ENCODE measurements around the gene FAM13A.

DNA sequence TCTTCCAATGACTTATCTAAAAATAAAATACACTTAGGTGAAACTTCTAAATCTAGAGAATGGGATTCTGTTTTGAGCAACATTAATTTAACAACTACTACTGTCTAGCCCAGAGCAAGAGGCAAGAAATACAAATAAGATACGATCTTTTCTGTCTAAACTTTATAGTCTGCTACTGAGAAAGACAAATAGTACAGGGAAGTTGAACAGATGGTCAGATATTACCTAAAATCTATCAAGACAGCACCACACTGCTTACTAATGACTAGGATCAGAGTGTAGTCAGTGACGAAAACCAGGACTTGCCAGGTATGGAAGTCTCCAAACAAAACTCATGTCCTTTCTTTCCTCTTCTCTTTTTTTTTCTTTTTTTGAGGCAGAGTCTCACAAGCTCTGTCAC, 7.1 kb downstream of the FAM13A start:
- TF ChIP-seq POLR2A (IDR thresholded peaks at IDR 0.05; ENCODE audit: low read depth, low read length) = no peak
- no peak for TF ChIP-seq POLR2AphosphoS5 (IDR thresholded peaks at IDR 0.05; ENCODE audit: low read depth, low read length)
- no peak for TF ChIP-seq POU2F2 (IDR thresholded peaks at IDR 0.05; ENCODE audit: low read depth, low read length)
- TF ChIP-seq SPI1 (IDR thresholded peaks at IDR 0.05; ENCODE audit: low read depth, low read length) = no peak
- TF ChIP-seq TAF1 (IDR thresholded peaks at IDR 0.05; ENCODE audit: low read depth, low read length) = no peak
- no peak for TF ChIP-seq PAX5 (IDR thresholded peaks at IDR 0.05; ENCODE audit: insufficient read depth, low read length, severe bottlenecking)

Data from GM12891 (cell line).